Dermis blood vessel endothelial cell (primary cell): ENCODE results near the gene CPEB4. TPM values are rescaled to one million over a fixed set of nuclear protein-coding genes. Genes with fewer than 3 reads are reported as not detected.

Experiments used
- DNase-seq: peaks from one replicate; pipeline ENCODE4 v3.0.0; 2010
- total RNA-seq: library from RNA; depleted of rRNA; stranded (reverse); fragments of >200 nt; gene quantifications from 2 replicates; pipeline ENCODE4 v1.2.3, GENCODE V29; 2014

The CPEB4 gene
- total RNA-seq, 1 donor from 2014 or later, result 18.0 TPM

DNA sequence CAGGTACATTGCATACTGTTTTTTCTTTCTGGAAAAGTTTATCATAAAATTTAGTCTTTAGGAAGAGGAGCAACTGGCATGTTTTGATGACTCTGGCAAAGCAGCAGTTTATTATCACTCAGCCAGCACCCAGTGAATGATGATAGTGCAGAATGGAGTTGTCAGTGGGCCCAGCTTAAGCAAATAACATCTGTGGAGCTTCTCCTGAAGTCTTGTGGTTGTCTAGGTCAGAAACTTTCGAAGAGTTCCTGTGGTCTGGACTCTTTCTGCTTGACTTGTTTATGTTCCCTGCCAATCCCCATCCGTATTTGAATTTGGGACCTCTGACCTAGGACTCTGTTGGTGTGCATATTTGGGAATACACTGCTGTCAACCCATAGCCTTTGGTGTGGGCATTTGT lies 62.7 kb downstream of the CPEB4 start:
- no peak for DNase-seq

DNA sequence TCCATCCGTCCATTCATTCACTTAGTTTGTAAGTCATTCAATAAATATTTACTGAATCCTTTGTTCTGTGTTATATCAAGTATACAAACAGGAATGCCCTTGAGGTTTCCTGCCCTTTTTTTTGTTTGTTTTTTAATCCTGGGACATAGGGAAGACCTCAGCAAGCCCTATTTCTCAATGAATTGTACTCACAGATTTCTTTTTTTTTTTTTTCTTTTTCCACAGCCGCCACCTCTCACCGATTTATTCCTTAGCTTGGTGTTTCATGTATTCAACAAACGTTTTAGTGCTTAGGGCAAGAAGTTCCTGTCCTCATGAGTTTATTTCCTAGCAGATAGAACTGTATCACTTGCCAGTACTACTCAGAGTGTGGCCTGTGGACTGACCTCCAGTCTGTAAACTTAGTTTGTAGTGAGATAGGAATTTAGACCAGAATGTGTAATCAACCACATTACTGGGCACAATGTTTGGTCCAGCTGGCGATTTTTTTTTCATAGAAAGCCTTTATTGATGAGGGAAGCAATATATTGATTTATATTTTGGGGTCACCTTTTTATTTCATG lies 65.5 kb downstream of the CPEB4 start:
- no peak for DNase-seq

DNA sequence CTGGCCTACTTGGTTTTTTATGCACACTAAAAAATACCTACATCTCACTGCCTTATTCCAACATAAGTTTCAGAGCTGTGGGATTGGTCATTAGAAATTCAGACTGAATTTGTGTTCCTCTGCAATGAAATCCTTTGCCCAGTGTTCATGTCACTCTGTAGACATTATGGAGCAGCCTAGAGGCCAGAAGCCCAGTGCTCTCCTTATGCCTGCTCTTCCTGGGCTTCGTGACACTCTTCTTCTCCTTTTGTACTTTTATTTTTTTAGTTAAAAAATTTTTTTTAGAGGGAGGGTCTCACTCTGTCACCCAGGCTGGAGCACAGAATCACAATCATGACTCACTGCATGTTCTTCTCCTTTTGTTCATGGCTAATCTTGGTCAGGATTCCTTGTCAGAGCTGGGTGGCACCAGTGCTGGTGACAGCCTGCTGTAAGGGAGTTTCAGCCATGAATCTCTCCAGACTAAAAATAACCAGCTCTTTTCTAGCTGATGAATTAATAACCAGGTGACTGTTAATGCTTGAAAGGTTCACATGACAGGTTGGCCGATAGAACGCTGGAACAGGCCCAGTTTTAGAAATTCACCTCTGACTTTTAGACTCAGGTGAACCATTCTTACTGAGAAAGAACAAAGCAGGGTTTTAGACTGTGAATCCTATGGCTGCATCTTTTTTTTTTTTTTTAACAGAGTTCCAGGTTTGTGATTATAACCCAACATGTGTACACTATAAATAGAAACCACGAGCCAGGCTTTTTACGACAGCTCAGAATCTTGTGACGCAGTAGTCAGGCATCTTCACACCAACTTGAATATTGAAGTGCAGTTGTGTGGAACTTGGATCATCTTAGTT lies 66.7 kb downstream of the CPEB4 start:
- no peak for DNase-seq

DNA sequence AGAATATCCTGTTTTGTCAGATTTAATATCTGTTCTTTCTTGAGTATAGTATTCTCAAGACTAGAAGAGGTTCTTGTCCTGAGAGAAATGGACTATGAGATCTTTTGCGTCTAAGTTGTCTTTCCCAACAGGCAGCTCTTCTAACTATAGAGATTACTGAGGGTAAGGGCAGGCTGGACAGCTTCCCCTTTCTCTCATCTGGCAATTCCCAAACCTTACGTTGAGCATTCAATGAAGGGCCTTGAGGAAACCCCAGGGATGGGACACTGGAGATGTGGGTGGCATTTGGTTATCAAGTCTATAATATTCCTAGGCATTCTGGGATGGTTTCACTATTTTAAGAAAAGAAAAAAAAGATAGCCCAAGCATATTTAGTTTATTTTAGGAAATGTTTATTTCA lies 72.8 kb downstream of the CPEB4 start:
- no peak for DNase-seq

DNA sequence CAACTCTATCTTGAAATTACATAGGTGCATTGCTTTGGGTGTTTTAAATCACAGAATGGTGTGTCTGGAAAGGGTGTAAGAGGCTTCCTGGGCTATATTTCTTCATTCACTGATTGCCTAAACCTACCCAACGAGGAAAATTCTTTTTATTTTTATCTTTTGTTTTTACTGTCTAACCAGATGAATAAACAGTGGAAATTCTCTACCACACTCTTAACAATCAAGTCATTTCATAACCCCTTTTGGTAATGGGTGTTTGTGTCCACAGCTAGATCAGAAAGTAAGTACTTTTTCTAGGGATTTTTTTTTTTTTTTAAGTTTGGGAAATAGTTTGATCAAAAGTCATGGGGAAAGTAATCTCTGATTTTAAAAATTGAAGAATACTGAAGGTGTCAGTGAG lies 73.3 kb downstream of the CPEB4 start:
- DNase-seq, result no peak

DNA sequence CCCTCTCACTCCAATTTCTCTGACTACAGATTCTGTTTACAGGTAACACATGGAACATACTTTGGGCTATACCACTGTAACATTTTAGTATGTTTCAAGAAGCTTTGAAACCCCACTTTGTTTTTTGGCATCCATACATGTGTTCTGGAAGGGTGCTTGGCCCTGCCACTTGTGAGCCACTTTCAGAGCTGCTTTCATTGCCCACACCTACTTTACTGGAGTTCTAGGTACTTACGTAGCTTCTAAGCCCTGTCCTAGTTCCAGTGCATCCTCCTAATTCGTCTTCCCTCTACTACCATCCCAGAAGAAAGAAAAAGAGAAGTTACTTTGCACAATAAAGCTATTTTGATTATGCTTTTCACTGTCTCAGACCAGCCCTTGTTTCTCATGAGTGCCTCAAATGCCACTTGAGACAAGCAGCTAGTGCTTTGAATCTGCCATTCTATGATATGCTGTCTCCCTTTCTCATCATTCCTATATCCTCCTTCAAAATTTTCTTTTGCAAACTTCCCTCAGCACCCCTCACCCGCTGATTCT lies 74.4 kb downstream of the CPEB4 start:
- no peak for DNase-seq

DNA sequence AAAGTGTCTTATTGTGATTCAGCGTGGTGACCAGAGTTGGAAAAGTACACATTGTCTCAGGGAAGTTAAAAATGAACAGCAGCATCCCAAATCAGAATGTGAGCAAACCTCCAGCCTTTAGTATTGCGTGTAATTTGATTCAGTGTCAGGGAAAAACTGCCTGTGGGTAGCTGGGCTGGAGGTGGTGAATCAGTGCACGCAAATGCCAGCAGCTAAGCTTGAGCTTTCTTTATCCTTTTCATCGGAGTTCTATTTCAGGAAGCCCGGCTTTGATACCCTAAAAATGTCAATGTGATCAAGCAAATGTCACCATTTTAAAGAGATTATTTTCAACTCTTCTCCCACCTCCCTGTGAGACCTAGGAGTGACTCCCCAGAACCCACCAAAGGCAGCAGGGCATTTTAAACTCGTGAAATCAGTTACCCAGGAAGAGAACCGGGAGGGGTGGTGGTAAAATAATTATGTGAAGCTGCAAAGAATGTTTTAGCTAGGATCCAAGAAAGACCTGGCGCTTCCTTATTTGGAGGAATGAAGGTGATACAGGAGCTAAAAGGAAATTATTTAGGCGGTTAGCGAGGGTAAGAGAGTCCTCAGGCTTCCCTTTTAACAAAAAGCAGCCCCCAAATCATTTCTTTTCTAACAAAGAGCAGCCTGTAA lies 75.2 kb downstream of the CPEB4 start:
- no peak for DNase-seq

DNA sequence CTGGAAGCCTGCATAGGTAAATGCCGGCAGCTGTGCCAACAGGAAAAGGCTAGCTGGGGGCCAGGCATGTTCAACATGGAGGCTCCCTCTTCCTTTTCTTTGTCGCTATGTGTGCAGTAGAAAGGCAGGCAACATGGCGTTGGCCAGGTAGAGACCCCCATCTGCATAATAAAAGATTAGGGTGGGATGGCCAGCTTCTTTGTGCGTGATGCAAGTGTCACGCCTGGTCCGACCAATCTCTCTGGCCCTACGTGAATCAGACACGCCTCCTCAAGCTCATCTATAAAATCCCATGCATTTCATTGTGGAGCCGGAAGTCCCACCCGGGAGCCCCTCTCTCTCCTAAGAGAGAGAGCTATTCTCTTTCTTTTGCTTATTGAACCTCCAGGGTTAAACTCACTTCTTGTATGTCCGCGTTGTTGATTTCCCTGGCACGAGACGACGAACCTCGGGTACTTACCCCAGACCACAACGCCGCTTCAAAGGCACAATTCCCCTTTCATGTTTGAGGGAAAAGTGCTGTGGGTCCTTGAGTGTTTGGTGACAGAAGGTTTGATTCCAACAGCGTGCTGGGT lies 75.8 kb downstream of the CPEB4 start:
- no peak for DNase-seq

DNA sequence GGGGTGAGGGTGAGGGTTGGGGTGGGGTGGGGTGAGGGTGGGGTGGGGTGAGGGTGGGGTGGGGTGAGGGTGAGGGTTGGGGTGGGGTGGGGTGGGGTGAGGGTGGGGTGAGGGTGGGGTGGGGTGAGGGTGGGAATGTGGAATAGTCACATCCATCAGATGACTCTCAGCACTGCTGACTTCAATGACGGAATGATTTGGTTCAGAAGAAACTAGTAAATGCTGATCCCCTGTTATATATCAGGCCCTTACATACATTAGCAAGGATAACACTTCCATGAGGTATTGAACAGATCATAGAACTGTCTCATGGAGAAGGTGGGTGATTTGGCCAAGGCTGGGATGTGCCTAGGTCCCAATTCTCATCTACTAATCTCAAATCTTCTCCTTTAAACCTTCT lies 76.4 kb downstream of the CPEB4 start:
- DNase-seq, result no peak

DNA sequence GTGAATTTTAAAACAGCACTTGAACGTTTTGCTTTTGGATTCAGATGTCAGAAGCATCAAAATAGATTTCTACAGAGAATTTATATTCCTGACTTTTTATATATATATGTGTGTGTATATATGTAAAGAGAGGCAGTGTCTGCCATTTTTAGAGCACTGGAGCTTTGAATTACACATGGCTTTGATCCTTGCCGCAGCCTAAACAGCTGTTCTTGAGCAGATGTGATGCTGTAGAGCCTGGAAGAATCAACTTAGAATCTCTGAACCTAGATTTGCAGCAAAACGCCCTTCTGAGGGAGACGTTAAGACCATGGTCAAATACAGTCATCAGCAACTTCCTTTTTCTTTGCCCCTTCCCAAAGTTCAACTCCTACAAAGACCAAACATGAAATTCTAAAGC lies 79.1 kb downstream of the CPEB4 start:
- no peak for DNase-seq

DNA sequence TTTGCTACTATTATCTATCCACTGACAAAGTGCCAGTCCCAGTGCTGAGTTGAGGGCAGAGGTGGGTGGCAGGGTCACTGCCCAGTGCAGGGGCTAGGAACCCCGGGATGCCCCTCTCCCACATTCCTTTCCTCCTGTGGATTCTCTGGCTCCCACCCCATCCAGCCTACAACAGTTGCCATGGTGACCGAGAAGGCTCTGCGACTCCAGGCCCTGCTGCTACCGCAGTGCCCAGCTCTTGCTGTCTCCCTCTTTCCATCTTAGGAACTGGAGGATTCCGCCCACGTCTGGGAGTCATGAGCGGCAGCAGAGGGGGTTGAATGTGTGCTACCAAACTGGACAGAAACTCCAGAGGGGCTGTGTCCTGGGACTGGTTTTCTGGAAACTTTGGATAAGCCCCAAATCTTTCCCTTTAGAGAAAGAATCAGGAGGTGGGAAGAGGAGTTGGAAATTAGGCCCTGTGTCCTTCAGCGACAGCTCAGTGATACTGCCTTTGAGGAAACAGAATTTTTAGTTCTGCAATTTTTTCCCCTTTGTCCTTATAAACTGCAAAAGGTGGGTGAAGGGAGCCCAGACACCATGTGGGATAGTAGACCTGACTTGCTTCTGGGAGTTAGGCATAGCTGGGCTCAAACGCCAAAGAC lies 80.1 kb downstream of the CPEB4 start:
- DNase-seq, result no peak

DNA sequence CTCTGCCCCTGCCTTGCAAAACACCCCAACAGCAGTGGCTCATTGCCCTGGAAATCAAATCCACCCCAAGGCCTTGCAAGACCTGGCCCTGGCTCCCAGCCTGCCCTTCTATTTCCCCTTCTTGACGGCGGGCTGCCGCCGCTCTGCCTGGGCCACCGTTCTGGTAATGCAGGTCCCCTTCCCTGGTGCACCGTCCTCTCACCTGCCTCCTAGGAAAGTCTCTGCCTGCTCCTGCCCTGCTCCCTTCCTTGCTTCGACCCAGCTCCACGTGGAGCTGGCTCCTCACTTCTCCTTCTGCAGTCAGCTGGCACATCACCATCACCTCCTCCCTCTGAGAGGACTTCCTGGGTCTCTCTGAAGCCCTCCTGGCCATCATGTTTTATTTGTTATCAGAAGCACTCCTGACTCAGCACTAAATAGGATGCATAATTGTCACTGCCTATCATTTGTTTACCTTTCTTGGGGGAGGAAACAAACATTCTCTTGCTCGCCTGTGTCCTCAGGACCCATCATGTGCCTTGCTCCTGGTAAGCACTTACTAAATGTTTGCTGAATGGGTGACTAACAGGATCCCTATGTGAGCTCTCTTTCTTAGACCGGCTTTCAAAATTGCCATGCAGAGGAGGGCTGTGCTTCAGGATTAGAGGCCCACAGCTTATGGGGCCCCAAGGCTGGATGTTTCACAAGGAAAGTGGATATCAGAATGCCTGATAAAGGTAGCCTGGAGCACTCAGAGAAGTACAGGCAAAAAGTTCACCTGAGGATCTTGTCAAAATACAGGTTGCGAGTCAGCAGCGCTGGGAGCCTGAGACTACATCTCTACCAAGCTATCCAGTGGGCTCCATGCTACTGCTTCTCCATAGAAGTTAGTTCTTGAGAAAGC lies 81.3 kb downstream of the CPEB4 start:
- no peak for DNase-seq

DNA sequence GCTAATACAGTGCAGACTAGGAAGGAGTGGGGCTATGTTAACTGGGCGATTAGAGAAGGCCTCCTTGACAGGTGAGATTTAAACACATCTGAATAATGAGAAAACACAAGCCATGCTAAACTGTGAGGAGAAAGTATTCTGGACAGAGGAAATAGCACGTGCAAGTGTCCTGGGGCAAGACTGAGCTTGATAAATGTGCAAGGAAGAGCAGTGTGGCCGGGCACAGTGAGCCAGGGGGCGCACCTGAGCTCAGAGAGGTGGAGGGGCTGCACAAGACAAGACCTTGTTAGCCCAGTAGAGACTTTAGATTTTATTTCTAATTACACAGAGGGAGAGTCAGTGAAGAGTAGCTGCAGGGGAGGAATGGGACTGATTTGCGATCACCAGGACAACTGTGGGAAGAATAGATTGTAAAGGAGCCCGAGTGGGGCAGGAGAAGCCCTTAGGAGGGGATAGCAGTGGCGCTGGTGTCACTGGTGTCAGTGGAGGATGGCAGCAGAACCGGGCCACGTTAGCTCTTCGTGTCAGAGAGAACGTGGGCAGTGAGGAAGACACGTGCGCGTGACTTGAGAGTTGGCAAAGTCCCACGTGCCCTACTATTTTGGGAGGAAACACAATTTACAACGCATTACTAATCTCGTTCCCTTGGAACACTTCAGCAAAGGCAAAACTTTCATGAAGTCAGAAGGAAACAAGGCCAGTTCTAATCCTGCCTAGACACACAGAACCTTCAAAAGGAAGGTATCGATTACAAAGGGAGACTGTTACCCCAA lies 82.9 kb downstream of the CPEB4 start:
- DNase-seq, result no peak

DNA sequence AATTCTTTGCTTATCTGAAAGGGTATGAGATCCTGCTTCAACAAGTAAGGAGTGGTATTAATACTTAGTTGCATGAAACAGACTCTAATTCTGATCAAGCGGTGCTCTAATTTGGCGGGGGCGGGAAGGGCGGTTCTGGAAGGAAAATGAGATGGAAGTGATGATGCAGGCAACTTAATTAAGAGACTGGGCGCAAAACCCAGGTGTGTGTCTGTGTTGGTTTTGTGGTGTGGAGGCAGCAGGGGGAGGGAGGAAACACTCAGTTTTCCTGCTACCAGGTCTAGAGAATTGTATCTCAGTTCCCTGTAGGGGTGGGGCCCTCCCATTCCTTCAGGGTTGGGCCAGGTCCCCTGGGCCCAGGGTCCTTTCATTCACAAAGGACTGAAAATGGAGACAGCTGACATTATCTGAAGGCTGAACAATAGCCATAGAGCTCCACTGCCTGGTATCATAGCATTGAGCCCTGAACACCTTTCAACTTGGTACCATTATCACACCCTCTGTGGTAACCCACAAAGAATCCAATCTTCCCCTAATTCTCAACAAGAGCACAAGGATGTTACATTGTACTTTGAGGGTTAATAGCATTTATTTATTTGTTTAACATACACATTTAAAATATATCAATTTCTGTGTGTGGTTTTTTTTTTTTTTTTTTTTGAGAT lies 83.7 kb downstream of the CPEB4 start:
- no peak for DNase-seq

DNA sequence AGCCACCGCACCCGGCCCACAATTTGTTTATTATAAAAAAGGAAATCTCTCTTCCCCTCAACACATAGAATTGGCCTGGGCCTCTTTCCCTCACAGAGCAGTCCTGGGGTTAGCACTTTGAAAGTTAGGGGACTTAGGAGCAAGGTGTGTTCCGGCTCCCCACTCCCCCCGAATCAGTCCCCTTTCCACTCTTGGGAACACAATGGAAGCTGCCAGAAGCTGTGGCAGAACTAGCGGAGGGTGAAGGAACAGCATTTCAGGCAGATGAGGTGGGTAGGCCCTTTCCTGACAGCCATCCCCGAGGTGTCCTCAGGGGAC lies 84.4 kb downstream of the CPEB4 start:
- peak; percentile 36 for DNase-seq

DNA sequence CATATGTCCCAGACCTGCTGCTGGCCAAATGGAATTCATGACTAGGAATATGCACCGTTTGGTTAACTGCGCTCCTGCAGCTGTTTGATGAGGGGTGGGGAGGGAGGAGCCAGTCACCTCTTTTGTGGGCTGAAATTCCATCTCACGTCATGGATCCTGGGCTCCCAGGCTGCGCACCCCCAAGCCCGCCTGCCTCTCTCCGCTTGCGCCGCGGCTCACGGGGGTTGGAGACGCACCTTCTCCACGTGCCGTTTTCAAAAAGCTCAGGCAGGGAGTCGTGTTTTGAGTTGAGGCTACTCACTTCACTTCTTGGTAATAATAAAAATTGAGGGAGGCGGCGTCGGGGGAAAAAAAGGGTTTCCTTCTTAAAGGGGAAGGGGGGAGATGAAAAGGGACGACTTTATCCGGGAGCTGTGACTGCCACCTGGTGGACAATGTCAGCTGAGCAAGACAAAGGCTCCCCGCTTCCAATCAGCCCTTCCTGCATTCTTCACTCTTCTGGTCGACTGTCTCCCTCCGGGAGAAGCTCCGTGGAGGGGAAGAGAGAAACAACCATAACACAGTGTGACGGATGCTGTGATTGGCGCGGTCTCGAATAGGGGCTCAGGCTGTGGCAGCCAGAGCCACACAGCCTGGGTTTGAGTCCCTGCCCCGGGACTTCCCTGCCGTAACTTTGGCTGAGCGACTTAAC lies 84.9 kb downstream of the CPEB4 start:
- peak; percentile 86 for DNase-seq

DNA sequence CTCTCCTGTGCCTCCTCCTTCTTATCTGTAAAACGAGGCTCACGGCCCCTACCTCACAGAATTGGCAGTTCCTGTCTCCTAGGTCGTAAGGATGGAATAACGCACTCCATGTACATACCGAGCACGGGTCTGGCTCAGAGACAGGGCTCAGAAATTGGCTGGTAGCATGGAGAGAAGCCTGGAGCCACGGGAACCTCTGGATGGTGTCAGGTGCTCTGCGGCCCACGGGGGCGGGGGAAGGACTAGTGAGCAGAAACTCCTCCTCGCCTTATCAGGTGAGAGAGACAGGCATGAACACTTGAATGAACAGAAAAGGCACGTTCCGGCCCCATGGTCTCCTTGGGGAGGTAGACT lies 85.4 kb downstream of the CPEB4 start:
- no peak for DNase-seq

DNA sequence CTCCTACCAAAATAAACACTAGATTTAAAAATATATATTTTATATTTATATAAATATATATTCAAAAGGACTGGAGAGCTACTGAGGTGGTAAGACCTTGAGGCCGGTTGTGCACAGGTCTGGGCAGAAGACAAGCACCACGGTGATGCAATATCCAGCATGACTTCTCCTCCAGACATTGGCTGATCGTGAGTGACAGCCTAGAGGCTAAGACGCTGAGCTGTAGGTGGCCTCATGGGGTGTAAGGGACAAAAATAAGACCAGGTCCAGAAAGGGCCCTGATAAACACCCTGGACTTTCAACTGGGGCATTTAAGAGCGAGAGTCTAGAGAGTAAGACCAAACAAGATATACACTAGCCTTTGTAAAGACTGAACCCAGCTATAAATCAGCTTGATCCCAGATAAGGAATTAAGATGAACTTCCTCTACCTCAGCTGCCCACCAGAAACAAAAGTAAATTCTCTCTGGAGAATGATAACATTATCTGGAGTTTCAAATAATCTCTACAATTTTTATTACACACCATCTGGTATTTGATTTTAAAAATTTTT lies 86.6 kb downstream of the CPEB4 start:
- no peak for DNase-seq

DNA sequence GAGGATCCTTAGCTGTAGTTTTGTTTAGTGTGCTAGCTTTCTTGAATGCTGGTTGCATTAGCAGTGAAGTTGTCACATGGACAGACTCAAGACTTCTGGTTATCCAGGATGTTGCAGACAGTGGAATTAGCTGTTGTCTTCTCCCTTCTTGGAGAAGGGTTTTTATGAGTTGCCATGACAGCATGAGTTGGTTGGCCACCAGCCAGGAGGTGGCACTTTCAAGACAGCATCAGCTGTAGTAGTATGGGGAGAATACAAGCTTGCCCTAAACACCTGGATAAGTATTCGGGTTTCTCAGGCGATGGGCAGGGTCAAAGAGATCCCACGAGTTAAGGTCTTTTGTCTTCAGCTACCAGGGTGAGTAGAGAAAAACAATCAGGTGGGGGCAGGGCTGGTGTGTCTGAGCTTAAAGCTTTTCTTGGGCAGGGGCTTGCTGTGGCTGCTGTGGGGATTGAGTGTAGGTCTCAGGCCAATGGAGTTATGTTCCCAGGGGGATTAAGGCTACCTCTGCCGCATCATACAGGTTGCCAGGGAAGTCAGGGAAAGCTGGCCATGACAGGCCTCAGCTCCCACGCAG lies 93.1 kb downstream of the CPEB4 start:
- no peak for DNase-seq
